ENCODE measurements around the gene CACNG8.

- TF ChIP-seq EZH2 (IDR thresholded peaks at IDR 0.05; ENCODE audit: insufficient read depth, poor library complexity, severe bottlenecking) = no peak
- no peak for TF ChIP-seq EZH2phosphoT487 (IDR thresholded peaks at IDR 0.05; ENCODE audit: insufficient read depth, low read depth)
These were observed 54.5 kb downstream of the CACNG8 start for GRCh38 chr19:54017261-54017660.

Measured in GM23248 (cell line).